GM12874 (cell line): ENCODE results near the gene BCL2.

Experiments
- CTCF ChIP-seq: IDR thresholded peaks from 2 replicates; pipeline ENCODE4 v1.5.1; 2011; ENCODE audit warnings: low read depth, mild to moderate bottlenecking, control low read depth, low read length, moderate library complexity; ENCODE audit not compliant: insufficient read depth

The BCL2 gene

GRCh38 chr18:63151539-63151938, 168.0 kb downstream of the BCL2 start:
- no peak for TF ChIP-seq CTCF

GRCh38 chr18:63150942-63151421, 168.6 kb downstream of the BCL2 start:
- no peak for TF ChIP-seq CTCF

- no peak for TF ChIP-seq CTCF
These were observed 169.2 kb downstream of the BCL2 start for GRCh38 chr18:63150326-63150725.

- no peak for TF ChIP-seq CTCF
These were observed 170.3 kb downstream of the BCL2 start for GRCh38 chr18:63149302-63149587.

GRCh38 chr18:63148449-63149301, 170.9 kb downstream of the BCL2 start:
- no peak for TF ChIP-seq CTCF

- TF ChIP-seq CTCF, result no peak
These were observed 171.6 kb downstream of the BCL2 start for GRCh38 chr18:63147973-63148372.

GRCh38 chr18:63146828-63147409, 172.7 kb downstream of the BCL2 start:
- TF ChIP-seq CTCF, result no peak
